H9 (cell line): Measurements from ENCODE around the gene ARNT2. TPM values are rescaled to one million over a fixed set of nuclear protein-coding genes. Genes with fewer than 3 reads are reported as not detected.

Source experiments
- DNase-seq: peaks from one replicate; pipeline ENCODE4 v3.0.0-alpha.2; 2017
- H2AFZ ChIP-seq: one replicate; pipeline ENCODE4 v1.6.1; 2013; ENCODE audit warnings: mild to moderate bottlenecking, low read length, control low read depth, moderate library complexity
- H2AK5ac ChIP-seq: 2 replicates; pipeline ENCODE4 v1.6.1; 2013; ENCODE audit warnings: low read length, control low read depth, mixed read lengths; ENCODE audit not compliant: insufficient read length
- H2BK120ac ChIP-seq: one replicate; pipeline ENCODE4 v1.6.1; 2013; ENCODE audit warnings: low read depth, mild to moderate bottlenecking, low read length, control low read depth, inconsistent platforms; ENCODE audit not compliant: poor library complexity, severe bottlenecking
- H2BK12ac ChIP-seq: 2 replicates; pipeline ENCODE4 v1.6.1; 2013; ENCODE audit warnings: low read length, control low read depth, mixed read lengths, low read depth; ENCODE audit not compliant: insufficient read length
- H2BK15ac ChIP-seq: 2 replicates; pipeline ENCODE4 v1.6.1; 2013; ENCODE audit warnings: low read depth, low read length, control low read depth
- H2BK20ac ChIP-seq: one replicate; pipeline ENCODE4 v1.6.1; 2013; ENCODE audit warnings: low read depth, mild to moderate bottlenecking, low read length, control low read depth, inconsistent platforms; ENCODE audit not compliant: poor library complexity, severe bottlenecking
- H2BK5ac ChIP-seq: 2 replicates; pipeline ENCODE4 v1.6.1; 2013; ENCODE audit warnings: low read length, control low read depth, mixed read lengths; ENCODE audit not compliant: insufficient read length
- H3K14ac ChIP-seq: 2 replicates; pipeline ENCODE4 v1.6.1; 2013; ENCODE audit warnings: low read length, control low read depth; ENCODE audit not compliant: insufficient read depth
- H3K18ac ChIP-seq: 2 replicates; pipeline ENCODE4 v1.6.1; 2013; ENCODE audit warnings: low read depth, mild to moderate bottlenecking, mixed read lengths, low read length, control low read depth; ENCODE audit not compliant: insufficient read length
- H3K23ac ChIP-seq: 2 replicates; pipeline ENCODE4 v1.6.1; 2013; ENCODE audit warnings: low read length, control low read depth, mixed read lengths, low read depth; ENCODE audit not compliant: insufficient read length
- H3K23me2 ChIP-seq: 2 replicates; pipeline ENCODE4 v1.6.1; 2013; ENCODE audit warnings: low read depth, mild to moderate bottlenecking, mixed read lengths, low read length, control low read depth; ENCODE audit not compliant: insufficient read length, poor library complexity, severe bottlenecking
- H3K27ac ChIP-seq: 2 replicates; pipeline ENCODE4 v1.5.1; 2013; ENCODE audit warnings: low read length, control low read depth, mixed read lengths, low read depth; ENCODE audit not compliant: insufficient read length
- H3K27me3 ChIP-seq: 2 replicates; pipeline ENCODE4 v1.6.1; 2013; ENCODE audit warnings: low read length, control low read depth, inconsistent platforms; ENCODE audit not compliant: insufficient read depth
- H3K4ac ChIP-seq: 2 replicates; pipeline ENCODE4 v1.6.1; 2013; ENCODE audit warnings: low read depth, mild to moderate bottlenecking, control low read depth, inconsistent platforms, low read length, moderate library complexity
- H3K4me1 ChIP-seq: 2 replicates; pipeline ENCODE4 v1.6.1; 2013; ENCODE audit warnings: low read length, control low read depth, inconsistent platforms; ENCODE audit not compliant: insufficient read depth
- H3K4me2 ChIP-seq: 2 replicates; pipeline ENCODE4 v1.6.1; 2013; ENCODE audit warnings: low read length, control low read depth, mixed read lengths; ENCODE audit not compliant: insufficient read length, insufficient read depth
- H3K56ac ChIP-seq: 2 replicates; pipeline ENCODE4 v1.6.1; 2013; ENCODE audit warnings: low read depth, mild to moderate bottlenecking, mixed read lengths, low read length, control low read depth; ENCODE audit not compliant: insufficient read length
- H3K79me1 ChIP-seq: 2 replicates; pipeline ENCODE4 v1.6.1; 2013; ENCODE audit warnings: low read depth, mild to moderate bottlenecking, moderate library complexity, low read length, control low read depth, inconsistent platforms; ENCODE audit not compliant: insufficient read depth, poor library complexity, severe bottlenecking
- H3K79me2 ChIP-seq: 2 replicates; pipeline ENCODE4 v1.6.1; 2013; ENCODE audit warnings: low read length, control low read depth, inconsistent platforms; ENCODE audit not compliant: insufficient read depth
- H3K9ac ChIP-seq: 2 replicates; pipeline ENCODE4 v1.6.1; 2013; ENCODE audit warnings: low read length, control low read depth, mixed read lengths; ENCODE audit not compliant: insufficient read length; ENCODE audit errors: extremely low read depth
- H3K9me3 ChIP-seq: one replicate; pipeline ENCODE4 v1.6.1; 2013; ENCODE audit warnings: low read depth, low read length, inconsistent platforms; ENCODE audit not compliant: control insufficient read depth
- H3T11ph ChIP-seq: one replicate; pipeline ENCODE4 v1.6.1; 2013; ENCODE audit warnings: mild to moderate bottlenecking, low read length, control low read depth, inconsistent platforms
- H4K20me1 ChIP-seq: one replicate; pipeline ENCODE4 v1.6.1; 2013; ENCODE audit not compliant: control insufficient read depth, insufficient read length, insufficient read depth
- H4K5ac ChIP-seq: 2 replicates; pipeline ENCODE4 v1.6.1; 2013; ENCODE audit warnings: low read depth, mild to moderate bottlenecking, mixed read lengths, low read length, control low read depth; ENCODE audit not compliant: insufficient read length
- H4K8ac ChIP-seq: replicated peaks from 2 replicates; pipeline ENCODE4 v1.6.1; 2013; ENCODE audit warnings: low read length, control low read depth, mixed read lengths, low read depth; ENCODE audit not compliant: insufficient read length
- H4K91ac ChIP-seq: 2 replicates; pipeline ENCODE4 v1.6.1; 2013; ENCODE audit warnings: low read depth, mild to moderate bottlenecking, moderate library complexity, mixed read lengths, low read length, control low read depth; ENCODE audit not compliant: insufficient read length
- H3K27ac Mint-ChIP-seq, 3 experiments: 2 replicates in 2 of 3; 3 replicates in 1 of 3; pipeline ENCODE4 v1.8.0; 2020 to 2021; ENCODE audit warnings: mixed read lengths in 3 of 3, mild to moderate bottlenecking in 1 of 3, moderate library complexity in 1 of 3
- H3K27me3 Mint-ChIP-seq: 2 replicates; pipeline ENCODE4 v1.8.0; 2021; ENCODE audit warnings: low read depth, mild to moderate bottlenecking, moderate library complexity, mixed read lengths
- H3K36me3 Mint-ChIP-seq, 3 experiments: 2 replicates in 2 of 3; 3 replicates in 1 of 3; pipeline ENCODE4 v1.8.0; 2020 to 2021; ENCODE audit warnings: low read depth in 3 of 3, mixed read lengths in 3 of 3; ENCODE audit not compliant: insufficient read depth in 1 of 3
- H3K4me1 Mint-ChIP-seq, 2 experiments: 2 replicates each; pipeline ENCODE4 v1.8.0; 2020; ENCODE audit warnings: mixed read lengths in 2 of 2
- H3K4me3 Mint-ChIP-seq, 2 experiments: 2 replicates in 1 of 2; 3 replicates in 1 of 2; pipeline ENCODE4 v1.8.0; 2020 to 2021; ENCODE audit warnings: mild to moderate bottlenecking in 2 of 2, mixed read lengths in 2 of 2, moderate library complexity in 1 of 2
- H3K9me3 Mint-ChIP-seq, 2 experiments: 2 replicates in 1 of 2; 3 replicates in 1 of 2; pipeline ENCODE4 v1.8.0; 2020; ENCODE audit warnings: mild to moderate bottlenecking in 2 of 2, mixed read lengths in 2 of 2, moderate library complexity in 1 of 2
- CTCF ChIP-seq: fragments of 200-600 bp; sonication (generic); conservative IDR thresholded peaks from 3 replicates; pipeline ENCODE4 v1.8.0; 2021; ENCODE audit warnings: antibody characterized with exemption, mild to moderate bottlenecking
- WGBS: extraction: QIAGEN DNeasy Blood & Tissue Kit; methylation state at CpG from one replicate; pipeline ENCODE4 v1.1.7; 2013; ENCODE audit warnings: missing lambda C conversion rate, low lambda C conversion rate, mixed read lengths; ENCODE audit not compliant: insufficient read length; ENCODE audit errors: extremely low coverage; 5-methylcytosine and 5-hydroxymethylcytosine counted together
- total RNA-seq: library from RNA; stranded (reverse); gene quantifications from 2 replicates; pipeline ENCODE4 v1.2.1, GENCODE V29; 2021

Gene ARNT2
- total RNA-seq, 1 experiment from 2014 or later = 10.5 TPM

- no peaks in the 10 kb centered on the region for H3K9me3 Mint-ChIP-seq
- Histone ChIP-seq H3K4me2 (no peak overlapping the region), H2BK20ac (no peak overlapping the region), H3T11ph (no peak overlapping the region), H3K27me3 (no peaks in the 10 kb centered on the region), H3K56ac (no peak overlapping the region), H2AK5ac (no peak overlapping the region), H3K79me1 (no peaks in the 10 kb centered on the region), H2BK15ac (no peak overlapping the region), H2BK5ac (no peak overlapping the region), H4K20me1 (no peaks in the 10 kb centered on the region), H3K27ac (no peak overlapping the region), H3K23ac (no peak overlapping the region), H4K91ac (no peak overlapping the region), H2AFZ (no peak overlapping the region), H2BK12ac (no peak overlapping the region), H3K9me3 (no peaks in the 10 kb centered on the region), H3K23me2 (no peaks in the 10 kb centered on the region), H3K4ac (no peak overlapping the region), H3K79me2 (no peaks in the 10 kb centered on the region), H3K18ac (no peak overlapping the region), H2BK120ac (no peak overlapping the region), H4K8ac (no peak overlapping the region), H3K9ac (no peak overlapping the region), H3K14ac (no peak overlapping the region), H4K5ac (no peak overlapping the region), H3K4me1 (no peaks in the 10 kb centered on the region)
- DNase-seq = no peak
- H3K27me3 Mint-ChIP-seq = no peaks in the 10 kb centered on the region
- peaks cover 0 to 14% (median 10%) of the 10 kb centered on the region in 3 experiments; a peak in 6 of 7 replicates for H3K36me3 Mint-ChIP-seq
- peaks cover 11 to 12% of the 10 kb centered on the region in 2 experiments for H3K4me1 Mint-ChIP-seq
- no CpG with 5 or more reads among the region's 1 CpG for WGBS
- no peak for TF ChIP-seq CTCF
- no peak overlapping the region for H3K4me3 Mint-ChIP-seq
- peak overlapping the region in 1 of 3 experiments; percentile 24; a peak in 1 of 7 replicates for H3K27ac Mint-ChIP-seq
Observed at GRCh38 chr15:80561500-80561899, 157.3 kb downstream of the ARNT2 start.
